ENCODE measurements around the gene GPR162.

GRCh38 chr12:6799147-6799546 lies 22.5 kb upstream of the GPR162 start:
- TF ChIP-seq, protein P1, sequence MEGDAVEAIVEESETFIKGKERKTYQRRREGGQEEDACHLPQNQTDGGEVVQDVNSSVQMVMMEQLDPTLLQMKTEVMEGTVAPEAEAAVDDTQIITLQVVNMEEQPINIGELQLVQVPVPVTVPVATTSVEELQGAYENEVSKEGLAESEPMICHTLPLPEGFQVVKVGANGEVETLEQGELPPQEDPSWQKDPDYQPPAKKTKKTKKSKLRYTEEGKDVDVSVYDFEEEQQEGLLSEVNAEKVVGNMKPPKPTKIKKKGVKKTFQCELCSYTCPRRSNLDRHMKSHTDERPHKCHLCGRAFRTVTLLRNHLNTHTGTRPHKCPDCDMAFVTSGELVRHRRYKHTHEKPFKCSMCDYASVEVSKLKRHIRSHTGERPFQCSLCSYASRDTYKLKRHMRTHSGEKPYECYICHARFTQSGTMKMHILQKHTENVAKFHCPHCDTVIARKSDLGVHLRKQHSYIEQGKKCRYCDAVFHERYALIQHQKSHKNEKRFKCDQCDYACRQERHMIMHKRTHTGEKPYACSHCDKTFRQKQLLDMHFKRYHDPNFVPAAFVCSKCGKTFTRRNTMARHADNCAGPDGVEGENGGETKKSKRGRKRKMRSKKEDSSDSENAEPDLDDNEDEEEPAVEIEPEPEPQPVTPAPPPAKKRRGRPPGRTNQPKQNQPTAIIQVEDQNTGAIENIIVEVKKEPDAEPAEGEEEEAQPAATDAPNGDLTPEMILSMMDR (IDR thresholded peaks at IDR 0.05), result no peak
- TF ChIP-seq POLR2A (IDR thresholded peaks at IDR 0.05; ENCODE audit: low read length), result no peak
- no peak for TF ChIP-seq PHF8 (IDR thresholded peaks at IDR 0.05; ENCODE audit: borderline replicate concordance, low read depth)
- TF ChIP-seq POLR2AphosphoS2 (conservative IDR thresholded peaks at IDR 0.05; ENCODE audit: low read length), result no peak
